GM18861 (cell line): ENCODE data around the gene NAA35.

Source experiments
- ATAC-seq: cut with Tn5 transposase; IDR thresholded peaks from one replicate; pipeline ENCODE4 v1.9.1; 2021; ENCODE audit not compliant: unreplicated experiment

NAA35 gene

DNA sequence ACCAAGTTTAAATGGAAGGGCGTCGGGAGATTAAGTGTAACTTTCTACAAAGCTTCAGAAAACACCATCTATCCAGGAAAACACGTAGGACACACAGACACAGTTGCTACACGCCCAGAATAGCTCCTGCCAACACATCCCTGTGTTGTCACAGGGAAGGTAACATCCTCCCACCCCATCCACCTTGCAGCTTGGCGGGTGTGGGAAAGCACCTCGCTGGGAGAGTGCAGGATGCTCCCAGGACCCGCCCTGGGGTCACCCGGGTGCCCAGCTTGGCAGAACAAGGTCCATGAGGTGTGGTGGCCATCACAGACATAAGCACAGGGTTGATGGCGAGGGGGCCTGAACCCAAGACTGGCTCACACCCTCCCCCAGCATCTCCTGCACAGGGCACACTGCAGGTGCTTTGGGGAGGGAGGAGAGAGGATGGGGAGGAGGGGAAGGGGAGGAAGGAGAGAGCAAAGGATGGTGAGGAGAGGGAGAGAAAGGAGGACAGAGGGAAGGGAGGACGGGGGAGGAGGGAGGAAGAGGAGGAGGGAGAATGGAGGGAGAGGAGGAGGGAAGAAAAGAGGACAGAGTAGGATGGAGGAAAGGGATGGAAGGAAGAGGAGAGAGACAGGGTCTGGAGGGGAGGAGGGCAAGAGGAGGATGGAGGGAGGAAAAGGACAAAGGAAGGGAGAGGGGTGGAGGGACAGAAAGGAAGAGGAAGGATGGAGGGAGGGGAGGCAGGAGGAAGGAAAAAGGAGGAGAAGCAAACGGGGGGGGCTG, 121.2 kb downstream of the NAA35 start:
- ATAC-seq = no peak

DNA sequence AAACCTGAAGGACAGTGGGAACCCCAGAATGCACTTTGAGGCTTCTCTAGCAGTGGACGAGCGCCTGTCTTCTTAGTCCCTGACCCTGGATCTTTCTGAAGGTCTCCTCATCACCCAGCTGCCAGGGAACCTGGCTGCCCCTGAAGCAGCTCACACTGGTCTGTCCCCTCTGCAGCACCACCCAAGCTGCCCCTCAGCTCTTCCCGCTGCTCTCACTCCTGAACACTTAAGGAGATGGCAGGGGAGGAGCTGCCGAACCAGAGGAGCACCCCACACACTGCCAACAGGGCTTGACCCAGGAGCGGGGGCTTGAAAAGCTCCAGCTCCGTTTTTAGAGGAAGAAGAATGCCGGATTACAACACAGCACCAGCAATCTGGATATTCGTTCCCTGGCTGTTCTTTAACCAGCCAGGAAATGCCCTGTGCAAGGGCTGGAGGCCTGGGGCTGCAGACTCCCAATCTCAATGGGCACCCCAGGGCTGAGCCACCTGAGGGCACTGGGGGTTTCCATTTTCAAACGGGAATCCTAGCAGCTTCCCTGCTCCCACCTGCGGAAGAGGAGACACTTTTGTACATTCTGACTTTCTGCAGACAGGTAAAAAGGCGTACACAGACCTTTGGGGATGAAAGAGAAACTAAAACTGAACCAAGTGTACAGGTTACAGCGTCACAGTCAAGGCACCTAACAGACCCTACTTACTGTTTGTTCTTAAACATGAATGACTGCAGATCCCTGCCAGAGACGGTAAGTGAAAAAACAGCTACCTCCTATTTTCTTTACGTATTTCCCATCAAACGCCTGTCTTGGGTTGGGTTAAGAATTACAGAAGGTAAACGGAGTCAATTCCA, 122.1 kb downstream of the NAA35 start:
- no peak for ATAC-seq

DNA sequence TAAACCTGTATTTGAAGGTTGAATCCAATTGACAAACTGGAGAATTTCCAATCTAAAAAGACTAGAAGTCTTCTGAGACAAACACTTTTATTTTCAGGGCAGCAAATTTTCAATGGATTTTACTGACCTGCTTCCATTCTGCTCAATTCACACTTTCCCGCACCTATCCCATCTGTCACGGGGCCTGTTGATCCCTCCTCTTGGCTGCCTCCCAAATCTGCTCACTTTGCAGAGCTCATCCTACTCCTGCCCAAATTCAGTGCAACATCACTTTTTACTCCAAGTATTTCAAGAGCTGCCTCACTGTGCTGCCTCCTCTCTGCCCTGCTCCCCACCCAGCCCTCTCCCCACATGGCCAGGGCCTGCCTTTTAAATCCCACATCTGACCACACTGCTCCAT, 123.3 kb downstream of the NAA35 start:
- no peak for ATAC-seq

DNA sequence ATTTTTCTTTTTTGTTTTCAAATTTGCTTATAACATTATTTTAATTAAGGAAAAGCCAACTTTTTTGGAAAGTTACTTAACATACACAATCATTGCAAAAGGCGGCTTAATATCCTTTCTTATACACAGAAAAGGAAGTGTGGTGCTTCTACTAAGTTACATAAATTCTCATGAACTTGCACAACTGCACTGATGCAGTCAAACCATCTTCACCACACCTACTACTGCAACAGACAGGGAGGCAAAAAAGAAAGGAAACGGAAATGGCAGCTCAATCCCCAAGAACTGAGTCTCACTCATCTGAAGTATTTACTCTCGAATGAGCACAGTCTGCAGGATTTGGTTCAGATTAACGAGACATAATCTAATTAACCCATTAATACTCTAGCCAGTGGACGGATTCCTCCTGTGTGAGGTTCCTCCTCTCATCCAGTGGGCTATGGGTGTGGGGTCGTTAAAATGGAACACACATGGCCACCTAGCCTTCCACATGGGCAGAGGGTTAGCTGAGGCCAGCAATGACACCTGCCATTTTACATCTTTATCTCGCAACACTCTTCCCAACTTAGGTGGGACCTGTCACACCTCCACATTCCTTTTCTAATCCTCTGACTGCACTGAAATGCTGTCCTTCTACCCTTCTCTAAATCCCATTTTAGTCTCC, 128.4 kb downstream of the NAA35 start:
- no peak for ATAC-seq
